H1 (cell line): ENCODE data around the gene CCDC192. TPM values are rescaled to one million over a fixed set of nuclear protein-coding genes. Genes with fewer than 3 reads are reported as not detected.

Source experiments
- CTCF ChIA-PET: fragments of 300-600 bp; sonication (Branson Sonifier 250); formaldehyde crosslinking; loops from one replicate; lab custom pipeline; 2021; ENCODE audit not compliant: partially characterized antibody; lab: Charles Lee
- POLR2A ChIA-PET: fragments of 300-600 bp; sonication (Branson Sonifier 250); formaldehyde crosslinking; loops from one replicate; lab custom pipeline; 2021; ENCODE audit warnings: inconsistent platforms; ENCODE audit not compliant: partially characterized antibody; lab: Charles Lee
- DNase-seq, 2 experiments: peaks; one replicate each; pipeline versions ENCODE4 v3.0.0 to v3.0.0-alpha.2; 2010 to 2022; ENCODE audit warnings: low spot score in 2 of 2, low read depth in 1 of 2, mixed read lengths in 1 of 2
- FAIRE-seq: peaks from 2 replicates; lab custom pipeline; 2011; peaks lifted over from hg19 to GRCh38; lab: Jason Lieb, UNC
- H2AFZ ChIP-seq: 2 replicates; pipeline ENCODE4 v1.8.1; 2012; ENCODE audit warnings: low read length, inconsistent platforms
- H2AK5ac ChIP-seq: 2 replicates; pipeline ENCODE4 v1.6.1; 2013; ENCODE audit warnings: low read depth, low read length
- H2BK120ac ChIP-seq: replicated peaks from 2 replicates; pipeline ENCODE3; 2013; ENCODE audit warnings: low read depth, low read length, inconsistent platforms
- H2BK12ac ChIP-seq: 2 replicates; pipeline ENCODE4 v1.6.1; 2013; ENCODE audit warnings: low read depth, low read length
- H2BK15ac ChIP-seq: 2 replicates; pipeline ENCODE4 v1.6.1; 2013; ENCODE audit warnings: low read length
- H2BK20ac ChIP-seq: 2 replicates; pipeline ENCODE4 v1.6.1; 2013; ENCODE audit warnings: low read length
- H2BK5ac ChIP-seq: 2 replicates; pipeline ENCODE4 v1.6.1; 2013; ENCODE audit warnings: low read depth, low read length
- H3K14ac ChIP-seq: 2 replicates; pipeline ENCODE4 v1.6.1; 2013; ENCODE audit warnings: inconsistent platforms; ENCODE audit not compliant: insufficient read length
- H3K18ac ChIP-seq: 2 replicates; pipeline ENCODE4 v1.6.1; 2013; ENCODE audit warnings: low read length; ENCODE audit errors: extremely low read depth
- H3K23ac ChIP-seq: 2 replicates; pipeline ENCODE4 v1.6.1; 2013; ENCODE audit warnings: inconsistent platforms; ENCODE audit not compliant: insufficient read length
- H3K23me2 ChIP-seq: 2 replicates; pipeline ENCODE4 v1.6.1; 2013; ENCODE audit warnings: low read depth, low read length
- H3K27ac ChIP-seq: 2 replicates; pipeline ENCODE4 v1.6.1; 2011; ENCODE audit warnings: low read depth, low read length, inconsistent platforms
- H3K27me3 ChIP-seq, 4 experiments: replicated peaks in 1 of 4; 1 replicate in 1 of 4; 2 replicates in 3 of 4; pipeline versions ENCODE4 v1.6.1 to v1.8.1; 2011 to 2013; ENCODE audit warnings: low read length in 3 of 4, mild to moderate bottlenecking in 3 of 4, inconsistent platforms in 2 of 4, mixed read lengths in 2 of 4, moderate library complexity in 1 of 4; ENCODE audit not compliant: control insufficient read depth in 3 of 4, insufficient read depth in 3 of 4; ENCODE audit errors: extremely low read depth in 1 of 4
- H3K36me3 ChIP-seq, 4 experiments: 2 replicates each; pipeline versions ENCODE4 v1.6.1 to v1.8.1; 2011 to 2013; ENCODE audit warnings: mild to moderate bottlenecking in 4 of 4, low read length in 3 of 4, moderate library complexity in 2 of 4, control low read depth in 1 of 4, inconsistent platforms in 1 of 4; ENCODE audit not compliant: insufficient read depth in 4 of 4, control insufficient read depth in 2 of 4
- H3K4ac ChIP-seq: replicated peaks from 2 replicates; pipeline ENCODE3; 2013; ENCODE audit warnings: low read length, low read depth, mixed read lengths, inconsistent platforms; ENCODE audit not compliant: insufficient read length
- H3K4me1 ChIP-seq, 4 experiments: replicated peaks in 1 of 4; 1 replicate in 1 of 4; 2 replicates in 3 of 4; pipeline versions ENCODE4 v1.6.1 to v1.8.1; 2011 to 2013; ENCODE audit warnings: low read length in 3 of 4, inconsistent platforms in 2 of 4, mixed read lengths in 1 of 4; ENCODE audit not compliant: insufficient read depth in 4 of 4, control insufficient read depth in 3 of 4
- H3K4me2 ChIP-seq, 2 experiments: 2 replicates each; pipeline versions ENCODE4 v1.6.1 to v1.8.1; 2011 to 2013; ENCODE audit warnings: low read depth in 2 of 2, low read length in 2 of 2, control low read depth in 1 of 2, inconsistent platforms in 1 of 2, mild to moderate bottlenecking in 1 of 2; ENCODE audit not compliant: insufficient read depth in 1 of 2
- H3K4me3 ChIP-seq, 4 experiments: fragments of 200-600, 300-600 bp in 1 of 4; sonication (generic), shearing (Covaris generic), sonication (Bioruptor Twin) in 1 of 4; 2 replicates each; pipeline versions ENCODE4 v1.5.1 to v1.8.1; 2011 to 2016; ENCODE audit warnings: low read length in 4 of 4, low read depth in 3 of 4, control low read depth in 2 of 4, inconsistent platforms in 2 of 4, mild to moderate bottlenecking in 2 of 4, mixed read lengths in 1 of 4, moderate library complexity in 1 of 4; ENCODE audit not compliant: insufficient read depth in 2 of 4; ENCODE audit errors: extremely low read depth in 1 of 4
- H3K56ac ChIP-seq: replicated peaks from 2 replicates; pipeline ENCODE3; 2013; ENCODE audit warnings: low read depth, mild to moderate bottlenecking, mixed read lengths, low read length, inconsistent platforms; ENCODE audit not compliant: insufficient read length
- H3K79me1 ChIP-seq: 2 replicates; pipeline ENCODE4 v1.6.1; 2013; ENCODE audit warnings: low read depth, low read length, control low read depth
- H3K79me2 ChIP-seq, 2 experiments: 2 replicates each; pipeline versions ENCODE4 v1.6.1 to v1.8.1; 2012 to 2013; ENCODE audit warnings: low read length in 2 of 2, mild to moderate bottlenecking in 2 of 2, inconsistent platforms in 1 of 2; ENCODE audit not compliant: insufficient read depth in 2 of 2, control insufficient read depth in 1 of 2
- H3K9ac ChIP-seq, 4 experiments: replicated peaks in 1 of 4; 1 replicate in 1 of 4; 2 replicates in 3 of 4; pipeline versions ENCODE4 v1.6.1 to v1.8.1; 2011 to 2013; ENCODE audit warnings: low read depth in 3 of 4, low read length in 3 of 4, control low read depth in 2 of 4, mild to moderate bottlenecking in 2 of 4, moderate library complexity in 2 of 4, inconsistent platforms in 1 of 4; ENCODE audit errors: extremely low read depth in 1 of 4
- H3K9me3 ChIP-seq, 2 experiments: 2 replicates each; pipeline versions ENCODE4 v1.6.1 to v1.8.1; 2012 to 2013; ENCODE audit warnings: mild to moderate bottlenecking in 2 of 2, moderate library complexity in 2 of 2, control low read depth in 1 of 2, inconsistent platforms in 1 of 2, low read depth in 1 of 2, low read length in 1 of 2, mixed read lengths in 1 of 2; ENCODE audit not compliant: insufficient read depth in 2 of 2
- H4K20me1 ChIP-seq, 2 experiments: replicated peaks in 1 of 2; 2 replicates each; pipeline versions ENCODE3 to v1.8.1; 2011 to 2013; ENCODE audit warnings: inconsistent platforms in 2 of 2, low read length in 2 of 2, mild to moderate bottlenecking in 1 of 2; ENCODE audit not compliant: insufficient read depth in 2 of 2, control insufficient read depth in 1 of 2
- H4K5ac ChIP-seq: 2 replicates; pipeline ENCODE4 v1.6.1; 2013; ENCODE audit warnings: low read length, low read depth, mixed read lengths, inconsistent platforms; ENCODE audit not compliant: insufficient read length
- H4K8ac ChIP-seq: 2 replicates; pipeline ENCODE4 v1.8.0; 2013; ENCODE audit warnings: mild to moderate bottlenecking, moderate library complexity, low read length, inconsistent platforms; ENCODE audit not compliant: insufficient read depth; ENCODE audit errors: extremely low read depth
- H4K91ac ChIP-seq: replicated peaks from 2 replicates; pipeline ENCODE3; 2013; ENCODE audit warnings: low read length, mixed read lengths, inconsistent platforms; ENCODE audit not compliant: insufficient read length
- CREB1 ChIP-seq: IDR thresholded peaks from 2 replicates; pipeline ENCODE4 v1.6.1; 2012; ENCODE audit warnings: inconsistent platforms
- KDM1A ChIP-seq: fragments of 200-600, 300-600 bp; sonication (generic); IDR thresholded peaks from 2 replicates; pipeline ENCODE4 v1.7.1; 2016; ENCODE audit warnings: mild to moderate bottlenecking, low read length, borderline replicate concordance
- KDM4A ChIP-seq: IDR thresholded peaks from one replicate; pipeline ENCODE4 v1.7.1; 2012; ENCODE audit warnings: low read depth, mild to moderate bottlenecking, moderate library complexity, low read length, inconsistent platforms; ENCODE audit not compliant: severe bottlenecking
- NANOG ChIP-seq: IDR thresholded peaks from 2 replicates; pipeline ENCODE4 v1.6.1; 2011; ENCODE audit warnings: low read length, low read depth, mild to moderate bottlenecking, inconsistent platforms; ENCODE audit not compliant: insufficient read depth, poor library complexity, severe bottlenecking
- RNF2 ChIP-seq: fragments of 200-900, 300-1000 bp; sonication (generic); IDR thresholded peaks from 2 replicates; pipeline ENCODE4 v1.7.1; 2016; ENCODE audit warnings: borderline replicate concordance, low read depth, mild to moderate bottlenecking, antibody characterized with exemption, low read length; ENCODE audit not compliant: poor library complexity, severe bottlenecking; ENCODE audit errors: missing control alignments
- SP1 ChIP-seq: IDR thresholded peaks from 2 replicates; pipeline ENCODE4 v1.6.1; 2011; ENCODE audit warnings: low read depth, low read length
- TEAD4 ChIP-seq: IDR thresholded peaks from 2 replicates; pipeline ENCODE4 v1.6.1; 2012; ENCODE audit warnings: low read depth, low read length, inconsistent platforms, mixed read lengths
- ZNF274 ChIP-seq: IDR thresholded peaks from 2 replicates; pipeline ENCODE4 v1.7.0; 2012; ENCODE audit warnings: low read length, borderline replicate concordance; ENCODE audit errors: extremely low read depth
- polyA plus RNA-seq, 7 experiments: library from polyadenylated mRNA; depleted of rRNA in 3 of 7; stranded (reverse) in 5 of 7; unstranded in 2 of 7; fragments of >200 nt in 5 of 7; fragments of 200-250 nt in 2 of 7; gene quantifications; 1 replicate in 5 of 7; 2 replicates in 1 of 7; 4 replicates in 1 of 7; pipeline versions ENCODE4 v1.2.1 to v1.2.3, GENCODE V29; 2011 to 2013; ENCODE audit warnings: missing spikeins in 2 of 7, mixed read lengths in 2 of 7
- total RNA-seq: library from RNA; stranded (reverse); fragmentation: NEBNext Ultra II Directional; extraction: Animal tissue kit (Norgen Biotek cat#: 25700); gene quantifications from 2 replicates; pipeline ENCODE4 v1.2.1, GENCODE V29; 2021

Gene CCDC192
- total and polyA plus RNA-seq, 2 of the 8 experiments (the other 6 are each of a cell fraction or from before 2014, with no cell fraction given), result 0.61 TPM; not detected in 1

DNA sequence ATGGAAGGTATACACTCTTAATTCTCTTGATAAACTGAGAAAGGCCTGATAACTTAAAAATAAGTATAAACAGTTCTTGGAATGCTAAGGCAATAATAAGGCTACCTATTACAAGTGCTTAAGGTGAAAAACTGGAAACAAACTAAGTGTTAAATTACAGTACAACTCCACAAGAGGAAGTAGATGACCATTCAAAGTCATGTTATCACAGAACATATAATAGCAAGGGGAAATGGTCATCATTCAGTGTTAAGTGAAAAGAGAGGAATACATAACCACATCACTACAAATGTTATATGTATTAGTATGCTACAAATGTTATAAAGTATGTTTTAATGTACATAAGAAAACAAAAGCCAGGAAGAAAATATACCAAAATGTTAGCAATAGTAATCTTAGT lies 135.9 kb downstream of the CCDC192 start:
- Histone ChIP-seq H3K27me3 (no peaks in the 10 kb centered on the region), H2BK5ac (no peak overlapping the region), H4K5ac (no peak overlapping the region), H3K27ac (no peak overlapping the region), H3K9me3 (no peaks in the 10 kb centered on the region), H3K9ac (no peak overlapping the region), H3K23me2 (no peaks in the 10 kb centered on the region), H2BK12ac (no peak overlapping the region)
- TF ChIP-seq KDM4A, result no peak
- TF ChIP-seq KDM1A, result no peak
- no peak for TF ChIP-seq TEAD4
- TF ChIP-seq RNF2, result no peak
- TF ChIP-seq CREB1, result no peak
- TF ChIP-seq ZNF274, result no peak
- TF ChIP-seq SP1, result no peak
- no peak for TF ChIP-seq NANOG
- TF ChIP-seq, all 59 proteins: peak for 0
- Histone ChIP-seq H4K91ac (no peak overlapping the region), H3K79me2 (no peaks in the 10 kb centered on the region), H2BK20ac (no peak overlapping the region), H2AFZ (no peak overlapping the region), H4K8ac (no peak overlapping the region), H3K4ac (no peak overlapping the region), H3K4me3 (no peak overlapping the region), H3K56ac (no peak overlapping the region), H4K20me1 (no peaks in the 10 kb centered on the region), H2BK15ac (no peak overlapping the region), H3K23ac (no peak overlapping the region), H3K14ac (no peak overlapping the region), H2AK5ac (no peak overlapping the region), H3K18ac (no peak overlapping the region), H3K4me2 (no peak overlapping the region), H3K36me3 (no peaks in the 10 kb centered on the region), H3K79me1 (no peaks in the 10 kb centered on the region), H2BK120ac (no peak overlapping the region), H3K4me1 (0 out of 7 replicates have a peak, but pooled peaks cover 0 to 2% (median 0%) of the 10 kb centered on the region in 4 experiments)
- DNase-seq (no peak), FAIRE-seq (no peak)
- ChIA-PET POLR2A (interaction anchor here (0.7 kb wide), 1 partner anchor 339 kb away, joined by 3 read pairs; no protein-coding TSS in a partner anchor), CTCF (no interaction called here)
